Subcutaneous adipose tissue (tissue), 4 donors: ENCODE results near the gene NKX2-2. TPM values are rescaled to one million over a fixed set of nuclear protein-coding genes. Genes with fewer than 3 reads are reported as not detected.

ENCODE experiments used
- total RNA-seq, 4 donors: library from RNA; depleted of rRNA; stranded (reverse); fragments of >200 nt; gene quantifications; one replicate each; pipeline ENCODE4 v1.1.0, GENCODE V29; 2016
- TF ChIP-seq, protein P1 (sequence below): fragments of 450-650 bp; IDR thresholded peaks from one replicate; pipeline ENCODE4 v1.5.1; 2016; ENCODE audit warnings: low read depth, mild to moderate bottlenecking, control low read depth, antibody characterized with exemption, moderate library complexity

NKX2-2 gene
- total RNA-seq, 4 donors from 2014 or later: not detected

DNA sequence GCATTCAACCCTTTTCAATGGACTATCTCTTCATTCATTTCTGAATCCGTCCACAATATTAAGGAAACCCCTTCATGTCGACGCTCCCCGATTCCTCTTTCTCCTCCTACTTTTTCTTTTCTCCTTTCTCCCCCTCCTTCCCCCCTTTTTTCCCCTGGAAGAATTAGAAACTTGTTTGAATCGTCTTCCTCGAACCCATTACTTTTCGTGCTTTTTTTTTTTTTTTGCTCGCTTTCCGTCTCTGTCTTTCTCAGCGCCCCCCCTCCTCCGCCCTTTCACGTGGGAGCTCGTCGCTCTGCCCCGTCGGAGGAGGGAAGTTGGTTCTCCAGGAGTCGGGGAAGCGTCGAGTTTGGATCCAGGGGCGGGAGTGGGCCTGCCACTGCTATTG lies 2.3 kb upstream of the NKX2-2 start:
- TF ChIP-seq, protein P1, sequence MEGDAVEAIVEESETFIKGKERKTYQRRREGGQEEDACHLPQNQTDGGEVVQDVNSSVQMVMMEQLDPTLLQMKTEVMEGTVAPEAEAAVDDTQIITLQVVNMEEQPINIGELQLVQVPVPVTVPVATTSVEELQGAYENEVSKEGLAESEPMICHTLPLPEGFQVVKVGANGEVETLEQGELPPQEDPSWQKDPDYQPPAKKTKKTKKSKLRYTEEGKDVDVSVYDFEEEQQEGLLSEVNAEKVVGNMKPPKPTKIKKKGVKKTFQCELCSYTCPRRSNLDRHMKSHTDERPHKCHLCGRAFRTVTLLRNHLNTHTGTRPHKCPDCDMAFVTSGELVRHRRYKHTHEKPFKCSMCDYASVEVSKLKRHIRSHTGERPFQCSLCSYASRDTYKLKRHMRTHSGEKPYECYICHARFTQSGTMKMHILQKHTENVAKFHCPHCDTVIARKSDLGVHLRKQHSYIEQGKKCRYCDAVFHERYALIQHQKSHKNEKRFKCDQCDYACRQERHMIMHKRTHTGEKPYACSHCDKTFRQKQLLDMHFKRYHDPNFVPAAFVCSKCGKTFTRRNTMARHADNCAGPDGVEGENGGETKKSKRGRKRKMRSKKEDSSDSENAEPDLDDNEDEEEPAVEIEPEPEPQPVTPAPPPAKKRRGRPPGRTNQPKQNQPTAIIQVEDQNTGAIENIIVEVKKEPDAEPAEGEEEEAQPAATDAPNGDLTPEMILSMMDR: no peak

DNA sequence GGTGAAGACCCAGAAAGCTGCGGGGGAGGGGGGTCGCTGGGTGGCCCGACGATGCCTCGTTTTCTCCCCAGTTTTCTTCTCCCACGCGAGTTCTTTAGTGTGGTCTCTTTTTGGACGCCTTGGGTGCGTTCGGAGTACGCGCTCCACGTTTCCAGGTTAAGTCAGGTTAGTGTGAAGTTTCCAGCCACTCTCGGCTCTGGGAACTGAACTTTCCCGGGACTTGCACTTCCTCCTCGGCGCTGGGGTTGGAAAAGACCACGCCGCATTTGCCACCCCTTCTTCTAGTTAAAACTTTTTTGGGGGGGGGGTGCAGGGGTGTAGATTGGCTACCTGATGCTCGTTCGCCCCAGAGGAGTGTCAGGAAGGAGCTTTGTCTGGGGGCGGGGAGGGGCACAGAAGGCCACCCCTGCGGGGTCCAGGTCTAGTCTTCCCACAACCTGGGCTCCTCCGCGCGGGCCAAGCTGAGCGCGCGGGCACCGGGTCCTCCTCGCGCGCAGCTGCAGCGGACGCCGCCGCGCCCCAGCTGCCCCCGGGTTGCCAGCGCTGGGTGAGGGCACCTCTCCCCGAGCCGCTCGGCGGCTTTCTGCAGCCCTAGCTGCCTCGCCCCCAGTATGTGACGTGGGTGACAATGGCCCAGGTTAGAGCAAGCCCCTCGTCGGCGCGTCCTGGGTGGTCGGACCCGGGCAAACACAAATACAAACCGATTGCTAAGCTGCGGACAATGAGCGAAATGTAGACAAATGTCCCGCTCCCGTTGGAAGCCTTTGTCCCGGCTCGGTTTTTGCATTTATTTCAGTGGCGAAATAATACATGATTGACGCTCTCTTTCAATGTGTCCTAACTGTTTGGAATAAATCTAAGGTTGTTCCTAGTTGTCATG lies 1.7 kb upstream of the NKX2-2 start:
- TF ChIP-seq, protein P1: no peak

DNA sequence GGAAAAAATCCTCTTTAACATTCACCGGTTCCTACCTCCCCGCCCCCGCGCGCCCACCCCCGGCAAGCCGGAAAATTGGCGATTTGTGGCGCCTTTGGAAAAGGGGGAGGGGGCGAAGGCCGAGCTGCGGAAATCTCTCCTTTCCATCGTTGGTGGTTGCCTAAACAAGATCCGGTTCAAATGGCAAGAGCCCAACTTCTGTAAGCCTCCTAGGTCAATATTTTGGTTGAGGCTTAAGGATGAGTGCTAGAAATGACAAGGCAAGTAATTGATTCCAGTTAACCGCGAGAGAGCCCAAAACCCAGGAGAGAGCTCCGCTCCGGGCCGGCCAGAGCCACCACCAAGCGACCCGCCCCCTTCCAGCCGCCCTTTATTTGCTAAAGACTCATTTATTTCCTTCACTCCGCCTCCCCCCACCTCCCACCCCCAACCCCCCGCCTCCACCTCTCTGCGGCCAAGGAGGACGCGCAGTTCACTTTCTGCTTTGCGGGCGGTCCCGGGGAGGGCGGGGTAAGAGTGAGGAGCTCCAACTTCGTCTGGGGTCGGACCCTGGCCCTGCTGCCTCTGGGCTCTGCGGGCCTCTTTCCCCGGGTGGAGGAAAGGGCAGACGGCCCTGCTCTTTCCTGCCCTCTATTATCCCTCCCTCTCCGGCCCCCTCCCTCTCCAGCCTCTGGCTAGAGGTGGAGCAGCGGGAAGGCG lies 838 bp upstream of the NKX2-2 start:
- TF ChIP-seq, protein P1: no peak

DNA sequence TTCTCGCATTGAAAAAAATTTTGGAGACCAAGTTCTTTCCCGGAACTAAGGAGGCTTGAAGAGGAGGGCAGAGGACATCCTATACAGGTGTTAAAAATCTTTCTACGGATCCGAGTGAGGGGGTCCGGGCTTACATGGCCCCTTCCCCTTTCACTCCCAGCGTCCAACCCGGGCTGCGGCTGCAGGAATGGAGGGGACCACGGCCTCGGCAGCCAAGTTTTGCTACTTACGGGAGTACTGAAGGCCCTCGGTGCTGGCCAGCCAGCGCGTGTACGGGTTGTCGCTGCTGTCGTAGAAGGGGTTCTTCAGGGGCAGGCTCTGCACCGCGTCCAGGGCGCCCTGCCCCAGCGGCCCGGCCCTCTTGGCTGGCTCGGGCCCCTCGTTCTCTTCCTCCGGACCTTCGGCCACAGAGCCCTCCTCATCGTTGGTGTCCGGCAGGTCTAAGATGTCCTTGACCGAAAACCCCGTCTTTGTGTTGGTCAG lies 642 bp downstream of the NKX2-2 start:
- TF ChIP-seq, protein P1: no peak

DNA sequence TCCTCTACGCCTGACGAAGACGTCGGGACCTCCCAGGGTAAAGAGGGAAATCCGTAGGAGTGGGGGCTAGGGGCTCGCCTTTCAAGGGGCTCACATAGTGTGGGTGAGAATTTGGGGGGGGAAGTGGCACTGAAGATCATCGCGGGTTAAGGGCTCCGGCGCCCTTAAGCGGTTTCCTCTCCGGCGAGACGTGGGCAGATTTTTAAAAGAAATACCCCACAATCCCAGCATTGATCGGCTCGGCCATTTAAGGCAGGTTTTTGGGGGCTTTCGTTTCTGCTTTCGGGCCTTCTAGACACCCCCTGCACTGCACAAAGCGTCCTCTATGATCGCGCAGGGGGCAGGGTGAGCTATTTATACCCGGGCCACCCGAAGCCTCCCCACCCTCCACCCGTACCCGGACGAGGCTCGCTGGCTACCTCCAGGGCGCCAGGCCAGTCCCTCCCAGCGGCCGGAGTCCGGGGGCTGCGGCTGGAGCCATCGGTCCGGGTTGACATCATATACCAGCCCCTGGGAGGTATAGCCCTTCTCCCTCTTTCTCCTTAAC lies 1.2 kb downstream of the NKX2-2 start:
- TF ChIP-seq, protein P1: no peak

DNA sequence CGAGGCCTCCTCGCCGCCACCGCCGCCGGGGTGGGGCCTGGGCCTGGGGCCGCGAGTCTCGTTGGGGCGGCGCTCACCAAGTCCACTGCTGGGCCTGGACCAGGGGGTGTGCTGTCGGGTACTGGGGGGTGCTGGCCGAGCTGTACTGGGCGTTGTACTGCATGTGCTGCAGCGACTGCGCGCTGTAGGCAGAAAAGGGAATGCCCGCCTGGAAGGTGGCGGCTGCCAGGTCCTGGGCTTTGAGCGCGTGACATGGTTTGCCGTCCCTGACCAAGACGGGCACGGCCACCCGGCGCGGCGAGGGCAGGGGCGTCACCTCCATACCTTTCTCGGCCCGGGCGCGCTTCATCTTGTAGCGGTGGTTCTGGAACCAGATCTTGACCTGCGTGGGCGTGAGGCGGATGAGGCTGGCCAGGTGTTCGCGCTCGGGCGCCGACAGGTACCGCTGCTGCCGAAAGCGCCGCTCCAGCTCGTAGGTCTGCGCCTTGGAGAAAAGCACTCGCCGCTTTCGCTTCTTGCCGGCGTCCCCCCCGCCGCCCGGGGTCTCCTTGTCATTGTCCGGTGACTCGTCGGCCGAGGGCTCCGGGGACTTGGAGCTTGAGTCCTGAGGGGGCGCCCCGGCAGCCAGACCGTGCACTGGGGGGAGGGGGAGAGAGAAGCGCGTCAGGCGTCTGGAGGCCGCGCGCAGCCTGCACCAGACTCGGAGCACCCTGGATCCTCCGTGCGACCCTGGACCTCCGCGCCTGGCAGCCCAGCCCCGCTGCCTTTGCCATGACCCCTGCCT lies 1.8 kb downstream of the NKX2-2 start:
- TF ChIP-seq, protein P1: no peak

DNA sequence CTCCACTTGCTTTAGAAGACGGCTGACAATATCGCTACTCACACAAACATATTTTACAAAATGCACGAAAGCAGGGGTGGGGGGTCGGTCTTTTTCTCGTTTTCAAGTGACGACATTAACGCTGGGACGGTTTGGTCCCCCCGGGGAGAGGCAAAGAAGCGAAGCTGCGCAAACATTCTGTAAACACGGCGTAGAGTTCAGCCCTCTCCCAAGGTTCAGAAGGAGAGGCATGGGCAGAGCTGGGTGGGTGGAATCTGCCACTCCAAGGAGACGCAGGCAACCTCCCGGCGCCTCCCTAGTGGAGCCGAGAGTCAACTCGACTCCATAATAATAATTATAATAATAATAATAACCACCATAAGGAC lies 2.4 kb downstream of the NKX2-2 start:
- TF ChIP-seq, protein P1: no peak
